B cell (primary cell): ENCODE data around the gene OR51A4. TPM values are rescaled to one million over a fixed set of nuclear protein-coding genes. Genes with fewer than 3 reads are reported as not detected.

Source experiments
- ATAC-seq: fragments of 200-7000 bp; cut with Tn5 transposase; one replicate; pipeline ENCODE4 v1.10.0; 2021; ENCODE audit warnings: low read depth, mild to moderate bottlenecking, moderate number of reproducible peaks, moderate library complexity
- CTCF ChIA-PET: fragments of 350-600 bp; sonication (Branson Sonifier 250); formaldehyde crosslinking; loops from one replicate; lab custom pipeline; 2021; ENCODE audit warnings: antibody characterized with exemption, inconsistent platforms; lab: Charles Lee
- POLR2A ChIA-PET: fragments of 350-600 bp; sonication (Branson Sonifier 250); formaldehyde crosslinking; loops from one replicate; lab custom pipeline; 2021; ENCODE audit warnings: antibody characterized with exemption; lab: Charles Lee
- DNase-seq: peaks from one replicate; pipeline ENCODE4 v3.0.0; 2013
- H2AFZ ChIP-seq: 2 replicates; pipeline ENCODE4 v1.6.1; 2012; ENCODE audit warnings: mild to moderate bottlenecking, low read depth, low read length; ENCODE audit not compliant: insufficient read depth, poor library complexity, severe bottlenecking
- H3K27ac ChIP-seq, 2 donors: 1 replicate in 1 of 2; 2 replicates in 1 of 2; pipeline ENCODE4 v1.5.1; 2012 to 2013; ENCODE audit warnings: low read length in 2 of 2, mild to moderate bottlenecking in 2 of 2, moderate library complexity in 1 of 2
- H3K27me3 ChIP-seq, 4 experiments: fragments of 200-600 bp in 1 of 4; sonication (generic) in 1 of 4; replicated peaks in 1 of 4; 1 replicate in 2 of 4; 2 replicates in 2 of 4; pipeline versions ENCODE4 v1.6.1 to v1.7.0; 2013 to 2016; ENCODE audit warnings: low read length in 3 of 4, mild to moderate bottlenecking in 2 of 4, mixed read lengths in 1 of 4, moderate library complexity in 1 of 4; ENCODE audit not compliant: insufficient read depth in 4 of 4, control insufficient read depth in 3 of 4; ENCODE audit errors: control extremely low read depth in 1 of 4
- H3K36me3 ChIP-seq, 2 experiments: replicated peaks in 1 of 2; 1 replicate in 1 of 2; 2 replicates in 1 of 2; pipeline versions ENCODE4 v1.6.1 to v1.7.1; 2013; ENCODE audit warnings: low read length in 1 of 2; ENCODE audit not compliant: insufficient read depth in 2 of 2, control insufficient read depth in 1 of 2; ENCODE audit errors: control extremely low read depth in 1 of 2, extremely low read depth in 1 of 2
- H3K4me1 ChIP-seq, 2 donors: fragments of 200-600 bp in 1 of 2; sonication (generic) in 1 of 2; 1 replicate in 1 of 2; 2 replicates in 1 of 2; pipeline versions ENCODE4 v1.5.1 to v1.6.1; 2013 to 2017; ENCODE audit warnings: low read length in 2 of 2; ENCODE audit not compliant: control insufficient read depth in 2 of 2, insufficient read depth in 2 of 2
- H3K4me2 ChIP-seq: replicated peaks from 2 replicates; pipeline ENCODE3; 2012; ENCODE audit warnings: mild to moderate bottlenecking, low read depth, low read length; ENCODE audit not compliant: poor library complexity, severe bottlenecking
- H3K4me3 ChIP-seq, 5 experiments: fragments of 200-600 bp in 1 of 5; sonication (generic) in 1 of 5; 1 replicate in 3 of 5; 2 replicates in 2 of 5; pipeline versions ENCODE4 v1.5.1 to v1.7.0; 2011 to 2016; ENCODE audit warnings: low read length in 4 of 5, mild to moderate bottlenecking in 4 of 5, low read depth in 2 of 5, control low read depth in 1 of 5, moderate library complexity in 1 of 5; ENCODE audit not compliant: insufficient read depth in 1 of 5; ENCODE audit errors: control extremely low read depth in 1 of 5, extremely low read depth in 1 of 5
- H3K79me2 ChIP-seq: fragments of 200-600 bp; sonication (generic); one replicate; pipeline ENCODE4 v1.6.0; 2016; ENCODE audit warnings: low read length; ENCODE audit not compliant: control insufficient read depth, insufficient read depth
- H3K9ac ChIP-seq: fragments of 200-600 bp; sonication (generic); 2 replicates; pipeline ENCODE4 v1.6.1; 2017; ENCODE audit warnings: mild to moderate bottlenecking, low read length, moderate library complexity
- H3K9me3 ChIP-seq, 3 donors: one replicate each; pipeline versions ENCODE4 v1.6.1 to v1.7.1; 2013; ENCODE audit warnings: low read length in 2 of 3; ENCODE audit not compliant: control insufficient read depth in 2 of 3, insufficient read depth in 1 of 3; ENCODE audit errors: control extremely low read depth in 1 of 3
- H4K20me1 ChIP-seq: 2 replicates; pipeline ENCODE4 v1.6.0; 2012; ENCODE audit warnings: mild to moderate bottlenecking, low read length; ENCODE audit not compliant: insufficient read depth, control insufficient read depth, poor library complexity, severe bottlenecking
- H3K27ac Mint-ChIP-seq: one replicate; pipeline ENCODE4 v1.8.0; 2021; ENCODE audit warnings: mixed read lengths
- H3K27me3 Mint-ChIP-seq: one replicate; pipeline ENCODE4 v1.8.0; 2021; ENCODE audit warnings: mixed read lengths
- H3K4me1 Mint-ChIP-seq: one replicate; pipeline ENCODE4 v1.8.0; 2021; ENCODE audit warnings: mixed read lengths
- H3K4me3 Mint-ChIP-seq: one replicate; pipeline ENCODE4 v1.8.0; 2021; ENCODE audit warnings: mixed read lengths
- H3K9me3 Mint-ChIP-seq: one replicate; pipeline ENCODE4 v1.8.0; 2022; ENCODE audit warnings: mixed read lengths; ENCODE audit not compliant: insufficient read depth
- CTCF ChIP-seq: fragments of 200-600 bp; IDR thresholded peaks from one replicate; pipeline ENCODE4 v1.8.0; 2022; ENCODE audit warnings: antibody characterized with exemption, mild to moderate bottlenecking
- EZH2 ChIP-seq: IDR thresholded peaks from 2 replicates; pipeline ENCODE4 v1.6.1; 2012; ENCODE audit warnings: borderline replicate concordance, low read depth, mild to moderate bottlenecking, moderate library complexity, low read length; ENCODE audit not compliant: insufficient read depth, poor library complexity, severe bottlenecking
- WGBS: methylation state at CpG from one replicate; pipeline ENCODE4 v1.1.5; 2013; ENCODE audit warnings: missing lambda C conversion rate; ENCODE audit not compliant: insufficient coverage; 5-methylcytosine and 5-hydroxymethylcytosine counted together
- intact Hi-C: fragments of 100-400 bp; cut with micrococcal nuclease; formaldehyde crosslinking; loops from one replicate; pipeline ENCODE4 v1.10.0; 2022
- polyA plus RNA-seq: library from polyadenylated mRNA; depleted of rRNA; stranded (reverse); fragments of >200 nt; gene quantifications from 2 replicates; pipeline ENCODE4 v1.2.3, GENCODE V29; 2012
- total RNA-seq, 2 donors: library from RNA; stranded (reverse); fragments of 120-200 nt in 1 of 2; gene quantifications; 1 replicate in 1 of 2; 2 replicates in 1 of 2; pipeline versions ENCODE4 v1.2.3 to v1.2.4, GENCODE V29; 2013 to 2022

The OR51A4 gene
- total and polyA plus RNA-seq, 2 donors (not counting 1 experiment from before 2014, with no cell fraction given) = not detected

GRCh38 chr11:4924239-4924638 is 23.2 kb downstream of the OR51A4 start, which contains the start of gene OR51G1:
Gene OR51G1, minus strand, starts transcription at chr11:4924339. Its CDS starts 0 bp downstream, at chr11:4924339.
- Mint-ChIP-seq H3K27ac (no peak within 1 kb of the TSS), H3K4me3 (no peak within 1 kb of the TSS), H3K9me3 (no peaks in the 10 kb centered on the region), H3K27me3 (no peaks in the 10 kb centered on the region), H3K4me1 (no peaks in the 10 kb centered on the region)
- Histone ChIP-seq H3K9me3 (no peaks in the 10 kb centered on the region), H3K9ac (no peak within 1 kb of the TSS), H3K27ac (no peak within 1 kb of the TSS), H3K4me2 (no peak within 1 kb of the TSS), H3K4me1 (no peaks in the 10 kb centered on the region), H3K36me3 (no peaks in the 10 kb centered on the region), H2AFZ (no peak within 1 kb of the TSS), H4K20me1 (no peaks in the 10 kb centered on the region), H3K4me3 (no peak within 1 kb of the TSS), H3K79me2 (no peaks in the 10 kb centered on the region), H3K27me3 (no peaks in the 10 kb centered on the region)
- DNase-seq (no peak), ATAC-seq (no peak)
- TF ChIP-seq EZH2 (no peak), CTCF (no peak)
- 88% methylated on average over 1 of the region's 1 CpG for WGBS
- ChIA-PET CTCF (interaction anchor here (0.8 kb wide), 1 partner anchor 84 kb away, joined by 3 read pairs; no protein-coding TSS in a partner anchor), POLR2A (no interaction called here)
- intact Hi-C loops = no loop called here

GRCh38 chr11:4922304-4922703 is 25.1 kb downstream of the OR51A4 start:
- Mint-ChIP-seq H3K4me1 (no peaks in the 10 kb centered on the region), H3K4me3 (no peak overlapping the region), H3K9me3 (no peaks in the 10 kb centered on the region), H3K27ac (no peak overlapping the region), H3K27me3 (no peaks in the 10 kb centered on the region)
- ATAC-seq (no peak), DNase-seq (no peak)
- Histone ChIP-seq H3K27me3 (no peaks in the 10 kb centered on the region), H3K36me3 (no peaks in the 10 kb centered on the region), H3K79me2 (no peaks in the 10 kb centered on the region), H3K9me3 (no peaks in the 10 kb centered on the region), H4K20me1 (no peaks in the 10 kb centered on the region), H3K4me3 (no peak overlapping the region), H3K4me1 (no peaks in the 10 kb centered on the region), H3K4me2 (no peak overlapping the region), H3K9ac (no peak overlapping the region), H2AFZ (no peak overlapping the region), H3K27ac (no peak overlapping the region)
- TF ChIP-seq CTCF (no peak), EZH2 (no peak)
- intact Hi-C loops = no loop called here
- ChIA-PET CTCF (no interaction called here), POLR2A (no interaction called here)
- no CpG with 5 or more reads among the region's 1 CpG for WGBS
